HUES48 (cell line): ENCODE results near the gene TUBA4B.
"Not testable (repeated sequence)": the region's sequence is repeated elsewhere in the genome, so short reads cannot be mapped to it uniquely, and the experiment has no call there.

Source experiments
- H3K27ac ChIP-seq: one replicate; pipeline ENCODE4 v1.7.0; 2013; ENCODE audit warnings: low read depth, low read length, inconsistent platforms
- H3K27me3 ChIP-seq: 2 replicates; pipeline ENCODE4 v1.6.1; 2013; ENCODE audit warnings: mild to moderate bottlenecking, low read length; ENCODE audit not compliant: control insufficient read depth, insufficient read depth
- H3K36me3 ChIP-seq: 2 replicates; pipeline ENCODE4 v1.6.1; 2013; ENCODE audit warnings: low read length; ENCODE audit not compliant: control insufficient read depth, insufficient read depth
- H3K4me1 ChIP-seq: 2 replicates; pipeline ENCODE4 v1.6.1; 2013; ENCODE audit warnings: mild to moderate bottlenecking, low read length; ENCODE audit not compliant: control insufficient read depth, insufficient read depth
- H3K4me3 ChIP-seq: 2 replicates; pipeline ENCODE4 v1.5.1; 2013; ENCODE audit warnings: mild to moderate bottlenecking, low read depth, low read length
- H3K9ac ChIP-seq: 2 replicates; pipeline ENCODE4 v1.6.1; 2013; ENCODE audit warnings: mild to moderate bottlenecking, low read depth, low read length, moderate library complexity
- H3K9me3 ChIP-seq: 2 replicates; pipeline ENCODE4 v1.6.1; 2013; ENCODE audit warnings: low read length; ENCODE audit not compliant: control insufficient read depth, insufficient read depth

TUBA4B gene

GRCh38 chr2:219279916-219280516 is 27.0 kb downstream of the TUBA4B start:
- H3K4me1 ChIP-seq: peaks cover 23% of the 10 kb centered on the region
- no peaks in the 10 kb centered on the region for H3K9me3 ChIP-seq
- peak overlapping the region; percentile 52; the same call in 1 of the 2 replicates for H3K9ac ChIP-seq
- no peaks in the 10 kb centered on the region for H3K27me3 ChIP-seq
- peak overlapping the region; percentile 89 for H3K27ac ChIP-seq
- peaks cover 29% of the 10 kb centered on the region for H3K36me3 ChIP-seq
- H3K4me3 ChIP-seq: peak overlapping the region; percentile 63

GRCh38 chr2:219280651-219281050 is 27.6 kb downstream of the TUBA4B start:
- H3K4me3 ChIP-seq: no peak overlapping the region
- H3K27me3 ChIP-seq: no peaks in the 10 kb centered on the region
- H3K27ac ChIP-seq: no peak overlapping the region
- peaks cover 25% of the 10 kb centered on the region for H3K4me1 ChIP-seq
- H3K9me3 ChIP-seq: no peaks in the 10 kb centered on the region
- H3K36me3 ChIP-seq: peaks cover 31% of the 10 kb centered on the region
- H3K9ac ChIP-seq: no peak overlapping the region

- peaks cover 30% of the 10 kb centered on the region for H3K4me1 ChIP-seq
- H3K27me3 ChIP-seq: no peaks in the 10 kb centered on the region
- no peak overlapping the region for H3K27ac ChIP-seq
- H3K36me3 ChIP-seq: peaks cover 31% of the 10 kb centered on the region
- no peak overlapping the region for H3K4me3 ChIP-seq
- H3K9me3 ChIP-seq: no peaks in the 10 kb centered on the region
- H3K9ac ChIP-seq: no peak overlapping the region
These were observed 28.5 kb downstream of the TUBA4B start for GRCh38 chr2:219281588-219281987.

- H3K27ac ChIP-seq: no peak overlapping the region
- H3K9ac ChIP-seq: no peak overlapping the region
- H3K9me3 ChIP-seq: no peaks in the 10 kb centered on the region
- no peak overlapping the region for H3K4me3 ChIP-seq
- peaks cover 31% of the 10 kb centered on the region for H3K36me3 ChIP-seq
- no peaks in the 10 kb centered on the region for H3K27me3 ChIP-seq
- peaks cover 25% of the 10 kb centered on the region for H3K4me1 ChIP-seq
These were observed 29.3 kb downstream of the TUBA4B start for GRCh38 chr2:219282375-219282774.

- Histone ChIP-seq H3K27ac (no peak overlapping the region), H3K9ac (no peak overlapping the region), H3K36me3 (peaks cover 31% of the 10 kb centered on the region), H3K4me1 (peaks cover 19% of the 10 kb centered on the region), H3K9me3 (no peaks in the 10 kb centered on the region), H3K27me3 (no peaks in the 10 kb centered on the region), H3K4me3 (no peak overlapping the region)
These were observed 30.0 kb downstream of the TUBA4B start for GRCh38 chr2:219282943-219283581.

- Histone ChIP-seq H3K27me3 (no peaks in the 10 kb centered on the region), H3K9ac (no peak overlapping the region), H3K4me3 (no peak overlapping the region), H3K27ac (no peak overlapping the region), H3K36me3 (peaks cover 31% of the 10 kb centered on the region), H3K9me3 (no peaks in the 10 kb centered on the region), H3K4me1 (peaks cover 11% of the 10 kb centered on the region; the same call in 1 of the 2 replicates)
These were observed 31.7 kb downstream of the TUBA4B start for GRCh38 chr2:219284501-219285372.

- Histone ChIP-seq H3K36me3 (peaks cover 31% of the 10 kb centered on the region), H3K9me3 (no peaks in the 10 kb centered on the region), H3K4me1 (peaks cover 7% of the 10 kb centered on the region; the same call in 1 of the 2 replicates), H3K9ac (no peak overlapping the region), H3K4me3 (no peak overlapping the region), H3K27me3 (no peaks in the 10 kb centered on the region), H3K27ac (no peak overlapping the region)
These were observed 32.3 kb downstream of the TUBA4B start for GRCh38 chr2:219285373-219285735.

GRCh38 chr2:219285894-219286425 is 32.9 kb downstream of the TUBA4B start:
- no peaks in the 10 kb centered on the region for H3K9me3 ChIP-seq
- H3K4me3 ChIP-seq: no peak overlapping the region
- H3K36me3 ChIP-seq: peaks cover 31% of the 10 kb centered on the region
- H3K4me1 ChIP-seq: peaks cover 7% of the 10 kb centered on the region; the same call in 1 of the 2 replicates
- no peak overlapping the region for H3K27ac ChIP-seq
- H3K27me3 ChIP-seq: no peaks in the 10 kb centered on the region
- H3K9ac ChIP-seq: no peak overlapping the region

- H3K27ac ChIP-seq: no peak overlapping the region
- peaks cover 7% of the 10 kb centered on the region; the same call in 1 of the 2 replicates for H3K4me1 ChIP-seq
- H3K9ac ChIP-seq: no peak overlapping the region
- no peaks in the 10 kb centered on the region for H3K27me3 ChIP-seq
- H3K4me3 ChIP-seq: no peak overlapping the region
- no peaks in the 10 kb centered on the region for H3K9me3 ChIP-seq
- H3K36me3 ChIP-seq: peaks cover 27% of the 10 kb centered on the region
These were observed 33.5 kb downstream of the TUBA4B start for GRCh38 chr2:219286436-219287115.

- not testable (repeated sequence) for H3K27me3 ChIP-seq, H3K4me3 ChIP-seq, H3K27ac ChIP-seq, H3K4me1 ChIP-seq, H3K9ac ChIP-seq, H3K9me3 ChIP-seq
- peaks cover 22% of the 10 kb centered on the region for H3K36me3 ChIP-seq
These were observed 34.0 kb downstream of the TUBA4B start for GRCh38 chr2:219287116-219287440.
